ENCODE results near the gene MANBA.

Gene MANBA

DNA sequence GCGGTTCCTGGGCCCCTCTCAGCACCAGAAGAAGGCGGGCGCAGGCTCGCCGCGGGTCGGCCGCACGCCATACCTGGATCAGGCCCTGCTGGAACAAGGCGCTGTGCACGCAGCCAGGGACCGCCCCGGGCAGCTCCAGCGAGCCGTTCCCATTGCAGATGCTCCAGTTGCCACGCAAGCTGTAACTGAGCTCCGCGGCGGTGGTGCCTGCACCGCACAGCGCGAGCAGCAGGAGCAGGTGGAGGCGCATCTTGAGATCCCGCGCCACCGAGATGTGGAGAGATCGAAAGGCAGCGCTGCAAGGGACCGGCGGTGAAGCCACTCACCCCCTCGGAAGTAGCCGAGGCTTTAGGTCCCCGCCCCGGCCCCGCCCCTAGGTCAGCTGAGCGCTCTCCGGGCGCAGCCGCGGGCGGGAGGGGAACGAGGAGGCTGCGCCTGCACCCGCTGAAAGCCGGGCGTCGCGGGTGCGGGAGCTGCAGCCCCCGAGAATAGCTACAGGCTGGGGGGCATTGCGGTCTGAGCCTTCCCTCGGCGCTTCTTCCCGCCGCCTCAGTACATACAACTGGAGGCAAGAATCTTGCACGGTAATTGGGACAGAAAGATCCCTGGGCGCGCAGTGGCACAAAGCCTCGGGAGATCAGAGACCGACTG, at the start of gene MANBA:
MANBA (minus strand) TSS at position 324 of the 651 bp plus-strand sequence; CDS start at position 250, 74 bp downstream.
- DNase-seq = no peak

DNA sequence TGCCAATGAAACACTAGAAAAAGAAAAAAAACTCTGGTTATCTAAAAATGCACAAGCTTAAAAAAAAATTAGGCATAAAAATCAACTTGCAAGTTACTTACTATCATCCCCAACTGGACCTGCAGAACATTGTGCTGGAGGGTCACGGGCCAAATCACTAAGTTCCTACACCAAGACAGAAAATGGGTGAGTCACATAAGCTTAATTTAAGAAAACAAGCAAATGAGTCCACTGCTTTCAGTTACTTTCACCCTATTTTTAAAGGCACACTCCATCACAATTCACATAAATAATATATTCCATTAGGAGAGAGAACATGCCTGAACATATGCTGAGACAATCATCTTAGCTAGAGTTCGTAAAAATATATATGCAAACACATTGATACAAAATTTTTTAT, 48.9 kb upstream of the MANBA start:
- no peak for DNase-seq

DNA sequence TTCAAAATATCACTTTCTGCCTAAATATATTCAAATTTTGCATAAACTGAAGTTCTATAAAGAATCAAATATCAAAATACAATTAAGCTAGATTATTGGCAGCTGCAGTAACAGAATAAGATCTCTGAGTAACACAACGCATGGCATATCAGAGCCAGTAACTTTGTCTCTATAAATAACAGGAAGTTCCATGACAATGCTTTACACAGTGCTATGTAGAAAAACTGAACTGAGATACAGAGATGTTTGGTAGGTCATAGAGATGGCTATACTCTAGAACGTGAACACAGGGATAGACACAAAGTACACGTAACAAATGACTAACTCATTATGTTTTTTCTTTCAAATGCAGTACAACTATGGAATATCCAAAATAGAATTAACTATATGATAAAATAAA, 48.4 kb upstream of the MANBA start:
- no peak for DNase-seq

DNA sequence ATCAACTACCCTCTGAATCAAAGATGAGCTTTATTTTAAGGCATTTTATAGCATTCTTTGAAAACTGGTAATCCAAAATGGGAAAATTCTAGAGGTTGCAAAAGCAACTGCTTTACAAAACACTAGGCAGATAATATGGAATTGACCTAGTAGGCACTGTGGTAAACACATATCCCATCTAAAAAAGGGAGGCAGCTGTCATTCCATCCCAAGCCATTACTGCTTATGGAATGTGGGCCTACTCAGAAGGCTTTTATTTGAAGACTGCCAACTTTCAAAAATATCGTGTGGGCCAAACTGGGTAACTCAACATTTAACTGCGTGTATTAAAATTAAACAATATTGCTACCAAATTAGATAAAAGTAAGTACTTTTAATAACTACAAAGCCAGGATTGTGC, 47.2 kb upstream of the MANBA start:
- DNase-seq = no peak

GRCh38 chr4:102807345-102807744, 46.6 kb upstream of the MANBA start:
- no peak for DNase-seq

- no peak for DNase-seq
Observed at GRCh38 chr4:102799816-102800215, 39.0 kb upstream of the MANBA start.

- DNase-seq = no peak
Observed at GRCh38 chr4:102794999-102795398, 34.2 kb upstream of the MANBA start.

- DNase-seq = no peak
Observed at GRCh38 chr4:102792361-102792936, 31.7 kb upstream of the MANBA start.

DNA sequence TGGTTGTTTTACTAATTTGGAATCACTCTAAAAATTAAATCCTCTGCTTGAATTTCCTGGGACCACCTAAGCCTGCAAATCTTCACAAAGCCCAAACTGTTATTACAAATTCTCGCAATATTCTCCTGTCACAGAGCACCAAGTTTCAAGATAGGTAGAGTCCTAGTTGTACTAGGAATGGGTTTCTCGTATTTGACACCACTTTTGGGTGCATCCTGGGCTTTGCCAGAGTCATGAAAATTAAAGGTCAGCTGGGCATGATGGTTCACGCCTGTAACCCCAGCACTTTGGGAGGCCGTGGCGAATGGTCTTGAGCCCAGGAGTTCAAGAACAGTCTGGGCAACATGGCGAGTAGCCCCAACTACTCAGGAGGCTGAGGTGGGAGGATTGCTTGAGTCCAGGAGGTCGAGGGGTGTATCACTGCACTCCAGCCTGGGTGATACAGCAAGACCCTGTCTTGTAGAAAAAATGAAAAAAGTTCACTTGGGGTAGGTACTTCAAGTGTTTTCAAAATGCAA, 30.6 kb upstream of the MANBA start:
- no peak for DNase-seq

- DNase-seq = no peak
Observed at GRCh38 chr4:102789317-102789717, 28.5 kb upstream of the MANBA start.

- DNase-seq = no peak
Observed at GRCh38 chr4:102787944-102788343, 27.2 kb upstream of the MANBA start.

- no peak for DNase-seq
Observed at GRCh38 chr4:102787096-102787881, 26.5 kb upstream of the MANBA start.

DNA sequence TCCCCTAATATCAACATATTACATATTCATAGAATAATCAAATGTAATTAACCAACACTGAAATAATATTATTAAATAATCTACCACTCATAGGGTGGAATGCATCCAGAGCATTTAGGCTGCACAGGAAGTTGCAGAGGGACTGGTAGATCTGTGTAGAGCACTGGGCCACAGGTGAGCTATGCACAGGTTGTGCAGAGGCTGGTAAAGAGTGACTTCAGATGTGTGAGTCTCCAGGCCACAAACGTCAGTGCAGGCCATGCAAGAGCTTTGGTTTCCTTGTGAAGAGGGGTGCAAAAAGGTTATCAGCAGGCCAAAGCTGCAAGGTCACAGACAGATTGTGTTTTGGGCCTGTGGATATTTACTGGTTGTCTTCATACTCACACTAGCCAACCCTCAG, 25.5 kb upstream of the MANBA start:
- DNase-seq = no peak

DNA sequence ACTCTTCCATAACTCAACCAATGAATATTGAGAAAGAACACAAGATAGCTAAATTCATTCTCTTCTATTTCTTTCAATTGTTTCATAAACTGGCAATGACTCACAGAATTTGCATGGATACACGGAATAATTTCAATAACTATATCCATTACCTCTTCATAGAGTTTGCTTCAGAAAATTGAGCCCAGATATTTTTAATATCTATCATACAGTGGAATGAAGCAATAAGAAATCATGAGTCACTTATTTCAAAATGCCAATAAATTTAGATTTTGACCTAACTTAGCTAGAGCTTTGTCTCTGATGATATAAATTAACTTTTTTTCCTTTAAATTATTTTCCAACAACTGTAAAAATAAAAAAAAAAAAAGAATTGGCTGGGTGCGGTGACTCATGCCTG, 22.2 kb upstream of the MANBA start:
- DNase-seq = no peak

DNA sequence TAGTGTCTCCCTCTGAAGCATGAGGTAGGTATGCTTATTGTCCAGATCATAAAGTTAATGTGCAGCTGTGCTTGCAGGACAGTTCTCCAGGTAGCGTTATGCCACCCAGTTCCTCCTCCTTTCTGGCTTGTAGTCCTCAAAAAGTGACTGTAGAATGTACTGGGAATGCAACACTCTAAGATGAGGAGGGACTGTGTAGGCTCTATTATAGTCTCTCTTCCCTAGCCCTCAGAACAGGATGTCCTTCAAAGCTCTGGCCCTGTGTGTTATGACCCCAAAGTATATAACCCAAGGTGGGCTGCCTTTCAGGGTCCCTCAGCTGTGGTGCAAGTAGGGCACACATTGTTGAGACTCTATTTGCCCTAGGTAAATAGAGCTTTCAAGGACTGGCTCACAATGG, 20.8 kb upstream of the MANBA start:
- no peak for DNase-seq

- DNase-seq = no peak
Observed at GRCh38 chr4:102780476-102781144, 19.8 kb upstream of the MANBA start.

DNA sequence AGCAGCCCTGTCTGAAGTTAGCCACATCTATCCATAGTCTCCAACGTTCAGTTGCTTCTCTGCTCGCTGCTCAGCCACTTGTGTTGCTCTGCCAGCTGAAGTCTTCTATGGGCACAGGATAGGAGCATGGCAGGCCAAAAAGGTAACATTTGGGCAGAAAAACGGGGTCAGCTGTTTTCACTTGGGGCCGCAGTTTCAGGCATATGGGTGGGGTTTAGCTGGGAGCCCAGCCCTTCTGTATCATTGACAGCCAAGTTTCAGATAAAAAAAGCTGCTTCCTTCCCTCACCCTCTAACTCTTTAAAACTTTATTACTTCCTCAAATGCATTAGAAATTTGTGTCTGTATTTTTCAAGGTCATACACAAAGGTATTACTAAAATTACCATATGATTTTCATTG, 18.4 kb upstream of the MANBA start:
- no peak for DNase-seq

GRCh38 chr4:102778720-102779119, 18.0 kb upstream of the MANBA start:
- no peak for DNase-seq

DNA sequence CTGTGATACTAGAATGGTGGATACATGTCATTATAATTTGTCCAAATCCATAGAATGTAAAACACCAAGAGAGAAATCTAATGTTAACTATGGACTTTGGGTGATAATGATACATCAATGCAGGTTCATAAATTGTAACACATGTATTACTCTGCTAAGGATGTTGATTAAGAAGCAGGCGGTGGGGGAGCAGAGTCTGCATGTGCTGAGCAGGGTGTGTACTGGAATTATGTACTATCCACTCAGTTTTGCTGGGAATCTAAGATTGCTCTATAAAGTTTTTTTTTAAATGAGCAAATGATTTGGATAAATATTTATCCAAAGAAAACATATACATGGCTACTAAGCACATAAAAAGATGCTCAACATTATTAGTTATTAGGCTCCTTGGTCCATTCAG, 15.0 kb upstream of the MANBA start:
- no peak for DNase-seq

GRCh38 chr4:102774254-102774653, 13.5 kb upstream of the MANBA start:
- no peak for DNase-seq

GRCh38 chr4:102772738-102773340, 12.1 kb upstream of the MANBA start:
- no peak for DNase-seq

DNA sequence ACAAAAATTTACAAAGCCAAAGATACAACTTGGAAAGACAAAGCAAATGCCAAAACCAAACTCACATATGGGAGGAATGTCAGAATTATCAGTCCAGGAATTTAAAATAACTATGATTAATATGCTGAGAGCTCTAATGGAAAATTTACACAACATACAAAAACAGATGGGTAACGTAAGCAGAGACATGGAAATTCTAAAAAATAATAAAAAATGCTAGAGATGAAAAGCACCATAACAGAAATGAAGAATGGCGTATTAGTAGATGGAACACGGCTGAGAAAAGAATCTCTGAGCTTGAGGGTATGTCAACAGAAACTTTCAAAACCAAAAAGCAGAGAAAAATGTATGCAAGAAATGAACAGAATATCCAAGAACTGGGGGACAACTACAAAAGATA, 4.1 kb upstream of the MANBA start:
- DNase-seq = no peak

GRCh38 chr4:102761906-102762305, 1.1 kb upstream of the MANBA start:
- DNase-seq = no peak
